ENCODE data around the gene NOL9.

- TF ChIP-seq ZFP1 (CRISPR knock-in tag; IDR thresholded peaks at IDR 0.05) (no peak), SMC3 (conservative IDR thresholded peaks at IDR 0.05; ENCODE audit: insufficient read depth, low read depth, low read length) (no peak), ADNP (tag; IDR thresholded peaks at IDR 0.05) (no peak), POLR2B (IDR thresholded peaks at IDR 0.05; ENCODE audit: low read depth, partially characterized antibody) (no peak), ATF3 (IDR thresholded peaks at IDR 0.05) (no peak), ATF3 (CRISPR knock-in tag; conservative IDR thresholded peaks at IDR 0.05) (no peak), EZH2 (IDR thresholded peaks at IDR 0.05; ENCODE audit: borderline replicate concordance, low read depth, low read length) (no peak), ARNT (IDR thresholded peaks at IDR 0.05) (no peak), BACH1 (tag; IDR thresholded peaks at IDR 0.05) (no peak), RREB1 (CRISPR knock-in tag; IDR thresholded peaks at IDR 0.05) (no peak), BHLHE40 (IDR thresholded peaks at IDR 0.05; ENCODE audit: low read length) (no peak)
Observed at GRCh38 chr1:6496365-6496721, 58.0 kb downstream of the NOL9 start.
